A549 treated with Mapracorat at 1 μM for 4 hours (cell line): ENCODE results near the gene JAKMIP1. TPM values are rescaled to one million over a fixed set of nuclear protein-coding genes. Genes with fewer than 3 reads are reported as not detected.

Source experiments
- total RNA-seq: library from RNA; stranded (reverse); fragments of 200-300 nt; extraction: Qiagen RNA extraction; gene quantifications from 5 replicates; pipeline ENCODE4 v1.2.3, GENCODE V29; 2022

JAKMIP1 gene
- 0.06 TPM in 1 of 5 replicates, not detected in the others for total RNA-seq

DNA sequence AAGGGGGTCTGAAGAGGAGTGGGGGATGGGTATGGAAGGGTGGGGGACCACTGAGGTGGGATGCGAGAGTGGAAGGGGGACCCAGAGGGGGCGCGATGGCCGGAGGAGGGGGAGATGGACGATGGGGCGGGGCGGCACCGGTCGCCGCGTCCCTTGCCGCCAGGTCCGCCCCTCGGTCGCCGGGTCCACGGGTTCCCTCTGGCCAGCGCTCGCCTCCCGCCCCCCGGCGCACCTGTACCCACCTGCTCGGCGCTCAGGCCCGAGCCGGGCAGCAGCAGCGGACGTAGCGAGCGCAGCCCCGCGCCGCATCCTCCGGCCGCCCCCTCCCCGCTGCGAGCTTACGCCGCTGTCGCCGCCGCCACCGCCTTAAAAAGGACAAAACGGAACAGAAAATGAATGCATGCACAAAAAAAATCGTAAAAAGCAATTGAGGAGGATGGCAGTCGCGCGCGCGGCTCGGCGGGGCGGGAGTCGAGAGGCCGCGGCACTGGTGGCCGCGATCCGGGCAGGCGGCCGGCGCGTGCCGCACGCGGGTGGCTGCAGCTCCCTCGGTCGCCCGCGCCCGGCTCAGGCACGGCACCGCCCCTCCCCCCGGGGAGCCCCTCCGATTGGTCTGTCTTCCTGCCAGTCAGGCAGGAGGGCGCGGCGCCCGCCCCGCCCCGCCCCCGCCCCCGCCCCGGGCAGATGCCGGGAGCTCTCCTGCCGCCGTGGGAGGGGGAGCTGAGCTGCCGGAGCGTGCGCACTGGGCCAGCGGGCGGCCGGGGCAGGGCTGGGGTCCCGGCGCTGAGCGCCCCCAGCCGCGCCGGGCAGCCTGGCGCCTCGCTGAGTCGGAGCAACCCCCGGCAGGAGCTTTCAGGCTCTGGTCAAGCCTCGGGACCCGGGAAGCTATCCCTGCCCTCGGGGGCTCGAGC lies at the start of gene JAKMIP1:
Gene JAKMIP1, minus strand, starts transcription at position 539 of the 911 bp plus-strand sequence. CDS start 87,699 bp downstream, outside the sequence.

GRCh38 chr4:6018331-6018730 lies 182.0 kb downstream of the JAKMIP1 start, which contains the start of gene C4orf50:
TSS of gene C4orf50 (minus strand) at chr4:6018431.

Other genes starting within 250 kb of the JAKMIP1 start
- gene C4orf50, start 182.1 kb downstream of the JAKMIP1 start, total RNA-seq, result not detected in 5 replicates
- gene WFS1, start 69.3 kb upstream of the JAKMIP1 start, total RNA-seq, result 10.0 to 14.2 TPM (median 13.5 TPM) in 5 replicates